Adrenal gland (tissue), 12 donors: ENCODE data around the gene PNKP. TPM values are rescaled to one million over a fixed set of nuclear protein-coding genes. Genes with fewer than 3 reads are reported as not detected.

ENCODE experiments used
- DNase-seq, 7 donors: peaks; one replicate each; pipeline ENCODE4 v3.0.0-alpha.2; 2019 to 2020
- H3K27ac ChIP-seq, 5 donors: fragments of 200-600 bp; sonication (generic) in 4 of 5; 1 replicate in 3 of 5; 2 replicates in 2 of 5; pipeline versions ENCODE4 v1.5.1 to v1.8.0; 2016 to 2020; ENCODE audit warnings: mild to moderate bottlenecking in 1 of 5
- H3K27me3 ChIP-seq: fragments of 200-600 bp; 2 replicates; pipeline ENCODE4 v1.8.0; 2021
- H3K36me3 ChIP-seq, 2 donors: fragments of 200-600 bp; replicated peaks in 1 of 2; 1 replicate in 1 of 2; 2 replicates in 1 of 2; pipeline versions ENCODE4 v1.5.1 to v1.8.0; 2018 to 2022
- H3K4me1 ChIP-seq, 2 donors: fragments of 200-600 bp; replicated peaks in 1 of 2; 1 replicate in 1 of 2; 2 replicates in 1 of 2; pipeline versions ENCODE4 v1.5.1 to v1.8.0; 2018 to 2021
- H3K4me3 ChIP-seq, 4 donors: fragments of 200-600 bp; sonication (generic) in 3 of 4; one replicate each; pipeline ENCODE4 v1.5.1; 2016 to 2018
- H3K9me3 ChIP-seq, 3 donors: fragments of 200-600 bp; sonication (generic) in 1 of 3; replicated peaks in 1 of 3; 1 replicate in 2 of 3; 2 replicates in 1 of 3; pipeline versions ENCODE4 v1.5.1 to v1.8.0; 2016 to 2021
- CTCF ChIP-seq, 6 experiments: fragments of 450-650 bp in 4 of 6; fragments of 200-600 bp in 2 of 6; sonication (generic) in 1 of 6; IDR thresholded peaks; 1 replicate in 5 of 6; 2 replicates in 1 of 6; pipeline versions ENCODE4 v1.5.1 to v1.8.0; 2016 to 2021; ENCODE audit warnings: antibody characterized with exemption in 6 of 6, mild to moderate bottlenecking in 2 of 6, moderate library complexity in 1 of 6
- POLR2A ChIP-seq, 2 donors: fragments of 450-650 bp; IDR thresholded peaks; one replicate each; pipeline ENCODE4 v1.6.1; 2017; ENCODE audit warnings: antibody characterized with exemption in 2 of 2, mild to moderate bottlenecking in 2 of 2, moderate library complexity in 1 of 2
- WGBS, 4 donors: extraction: QIAGEN DNeasy Blood & Tissue Kit in 2 of 4; methylation state at CpG; one replicate each; pipeline versions ENCODE4 v1.1.5 to v1.1.7; 2013 to 2017; 5-methylcytosine and 5-hydroxymethylcytosine counted together
- intact Hi-C, 2 donors: fragments of 100-400 bp; cut with DNase I; formaldehyde crosslinking; loops; one replicate each; pipeline versions ENCODE4 v1.14.1 to v1.15.0; 2022 to 2023
- polyA plus RNA-seq, 3 donors: library from polyadenylated mRNA; stranded (reverse); fragments of 200-250 nt in 2 of 3; fragments of 350-450 nt in 1 of 3; fragmentation: Illumina TruSeq in 1 of 3; extraction: RNeasy Lipid Tissue Mini Kit (QIAGEN cat#74804) in 1 of 3; gene quantifications; one replicate each; pipeline ENCODE4 v1.2.3, GENCODE V29; 2013 to 2014
- total RNA-seq, 9 donors: library from RNA; depleted of rRNA in 4 of 9; stranded (reverse); fragments of >200 nt in 4 of 9; fragments of 120-200 nt in 1 of 9; fragmentation: NEBNext Ultra II Directional in 1 of 9; extraction: Animal tissue kit (Norgen Biotek cat#: 25700) in 1 of 9; gene quantifications; one replicate each; pipeline versions ENCODE4 v1.1.0 to v1.2.4, GENCODE V29; 2013 to 2023
- donor health status: healthy with polysubstance abuse.
- donor health status: Bipolar disorder and iron deficiency.
- donor health status: DM: yes; HTN: yes; CAD: no.
- donor health status: DM: no; HTN: no; CAD: no.
- donor health status: DM: no; HTN: no; CAD: no.
- donor health status: DM: yes; HTN: yes; CAD: no.

Gene PNKP
- total and polyA plus RNA-seq, 12 donors, result 40.7 to 344 (median 100) TPM

DNA sequence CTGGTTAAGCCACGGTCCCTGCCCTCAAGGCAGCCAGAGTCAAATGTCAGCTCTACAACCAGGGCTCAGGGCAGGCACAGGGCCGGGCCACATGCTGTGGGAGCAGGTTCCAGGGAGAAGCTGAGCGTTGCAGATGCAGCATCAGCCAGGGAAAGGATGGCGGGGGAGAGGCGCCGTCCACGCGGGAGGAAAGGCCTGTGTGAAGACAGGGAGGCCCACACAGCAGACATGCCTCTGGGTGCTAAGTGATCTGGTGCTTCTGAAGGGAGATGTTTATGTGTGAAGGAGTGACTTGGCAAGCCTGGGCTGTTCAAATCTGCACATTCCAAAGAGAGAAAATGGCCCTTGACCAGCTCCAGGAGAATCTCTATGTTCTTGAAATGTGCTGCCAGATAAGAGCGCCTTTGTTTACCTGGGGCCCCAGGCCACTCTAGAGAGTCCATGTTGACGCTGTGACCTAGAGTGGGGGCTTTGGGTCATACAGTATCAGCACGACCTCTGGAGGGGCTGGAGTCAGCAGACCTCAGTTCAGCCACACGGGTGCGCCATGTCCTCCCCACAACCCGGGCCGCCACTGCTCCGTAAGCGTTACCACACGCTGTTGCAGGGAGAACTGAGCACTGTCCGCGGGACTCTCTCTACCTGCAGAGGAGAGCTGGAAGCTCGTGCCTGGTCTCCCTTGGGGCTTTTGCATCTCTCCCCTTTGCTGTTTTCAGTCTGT is 45.7 kb upstream of the PNKP start:
- WGBS, 4 donors, result 89 to 93% (median 90%) methylated on average over 19 to 21 of the region's 21 CpGs
- Histone ChIP-seq H3K27ac (no peak overlapping the region), H3K9me3 (no peaks in the 10 kb centered on the region), H3K27me3 (no peaks in the 10 kb centered on the region), H3K36me3 (peaks cover 0 to 23% of the 10 kb centered on the region in 2 donors), H3K4me3 (no peak overlapping the region), H3K4me1 (peaks cover 0 to 10% of the 10 kb centered on the region in 2 donors)
- no peak for DNase-seq
- intact Hi-C loops, result no loop called here
- TF ChIP-seq POLR2A (IDR thresholded peaks at IDR 0.05) (no peak), CTCF (IDR thresholded peaks at IDR 0.05) (no peak)

DNA sequence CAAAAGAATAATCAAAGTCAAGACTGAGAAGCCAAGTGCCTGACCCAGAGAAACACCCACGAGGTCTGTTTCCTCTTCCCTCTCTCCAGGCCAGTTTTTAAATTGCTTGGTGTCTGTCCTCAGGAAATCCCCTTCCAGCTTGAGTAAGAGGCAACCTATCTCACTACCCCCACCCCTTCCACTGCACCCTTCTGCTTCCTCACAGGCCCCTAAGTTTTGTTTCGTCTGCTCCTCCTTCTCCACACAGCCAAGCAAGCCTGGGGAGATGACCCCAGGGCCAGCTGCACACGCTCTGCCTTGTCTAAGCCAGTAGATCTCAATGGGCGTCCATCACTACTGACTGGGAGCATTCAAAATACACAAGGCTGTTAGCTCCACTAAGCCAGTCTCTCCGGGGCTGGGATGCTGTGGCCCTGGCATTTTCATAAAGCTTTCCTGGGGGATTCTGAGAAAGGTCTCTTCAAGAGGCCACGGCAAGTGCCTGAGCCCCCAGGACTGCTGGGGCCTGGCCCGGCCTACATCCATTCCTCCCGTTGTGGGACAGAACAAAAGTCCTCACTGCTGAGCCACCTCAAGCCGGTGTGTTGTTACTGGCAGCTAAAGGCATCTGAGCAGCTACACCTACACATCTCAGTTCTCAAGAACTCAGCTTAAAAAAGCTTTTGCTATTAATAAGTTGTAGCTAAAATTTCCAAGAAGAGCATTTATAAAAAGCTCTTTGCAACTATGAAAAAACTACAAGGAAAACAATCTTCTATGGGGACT is 44.2 kb upstream of the PNKP start:
- intact Hi-C loops, result no loop called here
- DNase-seq, result no peak
- peaks cover 0 to 32% of the 10 kb centered on the region in 2 donors for H3K36me3 ChIP-seq
- peak overlapping the region in 2 of 5 donors; percentile 29 to 34 for H3K27ac ChIP-seq
- no peaks in the 10 kb centered on the region for H3K9me3 ChIP-seq
- peaks cover 0 to 10% of the 10 kb centered on the region in 2 donors for H3K4me1 ChIP-seq
- no peak overlapping the region for H3K4me3 ChIP-seq
- no peaks in the 10 kb centered on the region for H3K27me3 ChIP-seq
- WGBS, 4 donors, result 58 to 71% (median 66%) methylated on average over 5 to 9 of the region's 9 CpGs
- no peak for TF ChIP-seq CTCF (IDR thresholded peaks at IDR 0.05)

- Histone ChIP-seq H3K4me3 (no peak overlapping the region), H3K27ac (no peak overlapping the region), H3K36me3 (peaks cover 0 to 31% of the 10 kb centered on the region in 2 donors), H3K4me1 (peaks cover 0 to 10% of the 10 kb centered on the region in 2 donors), H3K27me3 (no peaks in the 10 kb centered on the region), H3K9me3 (no peaks in the 10 kb centered on the region)
- TF ChIP-seq POLR2A (IDR thresholded peaks at IDR 0.05), result no peak
- no peak for TF ChIP-seq CTCF (IDR thresholded peaks at IDR 0.05)
- 88 to 100% (median 96%) methylated on average over 2 to 5 of the region's 5 CpGs for WGBS, 4 donors
- intact Hi-C loops, result no loop called here
- DNase-seq, result no peak
These were observed 42.8 kb upstream of the PNKP start for GRCh38 chr19:49910179-49910578.

GRCh38 chr19:49908480-49909420 is 41.4 kb upstream of the PNKP start:
- peaks cover 0 to 10% of the 10 kb centered on the region in 2 donors for H3K4me1 ChIP-seq
- H3K4me3 ChIP-seq, result no peak overlapping the region
- no peaks in the 10 kb centered on the region for H3K9me3 ChIP-seq
- H3K36me3 ChIP-seq, result peaks cover 0 to 28% of the 10 kb centered on the region in 2 donors
- no peak for TF ChIP-seq POLR2A (IDR thresholded peaks at IDR 0.05)
- no peak for TF ChIP-seq CTCF (IDR thresholded peaks at IDR 0.05)
- no peaks in the 10 kb centered on the region for H3K27me3 ChIP-seq
- WGBS, 4 donors, result 95 to 97% (median 96%) methylated on average over 30 to 37 of the region's 37 CpGs
- intact Hi-C loops, result no loop called here
- no peak for DNase-seq
- no peak overlapping the region for H3K27ac ChIP-seq
